GM19025 (cell line): ENCODE results near the gene OGFOD3.

Experiments used
- ATAC-seq: cut with Tn5 transposase; IDR thresholded peaks from one replicate; pipeline ENCODE4 v1.9.1; 2021; ENCODE audit warnings: mild to moderate bottlenecking, low read depth, moderate library complexity; ENCODE audit not compliant: unreplicated experiment

The OGFOD3 gene

DNA sequence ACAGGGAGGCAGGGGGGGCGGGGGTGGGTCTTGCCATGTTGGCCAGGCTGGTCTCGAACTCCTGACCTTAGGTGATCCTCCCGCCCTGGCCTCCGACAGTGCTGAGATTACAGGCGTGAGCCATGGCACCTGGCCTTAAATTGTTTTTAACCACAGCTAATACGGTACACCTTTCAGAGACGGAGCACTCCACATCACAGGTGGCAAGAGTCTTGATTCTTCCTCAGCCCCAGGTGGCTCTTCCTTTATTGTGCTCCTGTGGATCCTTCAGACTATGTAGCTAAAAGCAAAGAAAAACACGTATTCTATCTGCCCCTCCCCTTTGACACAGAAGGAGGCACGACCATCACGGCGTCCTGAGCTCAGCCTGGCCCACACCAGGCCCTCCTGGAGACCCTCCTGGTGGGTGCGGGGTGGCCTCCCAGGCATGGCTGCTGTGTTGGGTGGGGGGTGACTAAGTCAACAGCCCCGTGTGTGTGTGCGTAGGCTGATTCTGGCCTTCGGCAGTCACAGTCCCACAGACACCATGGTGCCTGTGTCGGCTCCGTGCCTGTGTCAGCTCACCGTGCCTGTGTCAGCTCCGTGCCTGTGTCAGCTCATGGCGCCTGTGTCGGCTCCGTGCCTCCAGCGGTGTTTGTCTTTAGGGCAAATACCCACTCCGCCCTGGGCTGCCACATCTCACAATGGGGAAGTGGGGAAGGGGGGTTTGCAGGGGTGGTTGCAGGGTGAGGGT, 74.0 kb downstream of the OGFOD3 start:
- ATAC-seq, result no peak

GRCh38 chr17:82343560-82343959, 74.8 kb downstream of the OGFOD3 start:
- ATAC-seq, result no peak

- ATAC-seq, result no peak
Observed at GRCh38 chr17:82342361-82343079, 75.9 kb downstream of the OGFOD3 start.

GRCh38 chr17:82339634-82340580, 78.5 kb downstream of the OGFOD3 start:
- ATAC-seq, result no peak
